Loucy (cell line): ENCODE results near the gene ASPSCR1.
"Not testable (repeated sequence)": the region's sequence is repeated elsewhere in the genome, so short reads cannot be mapped to it uniquely, and the experiment has no call there.

ENCODE experiments used
- H2AFZ ChIP-seq: fragments of 200-600 bp; sonication (generic); 2 replicates; pipeline ENCODE4 v1.6.0; 2016; ENCODE audit warnings: antibody characterized with exemption, mild to moderate bottlenecking, low read length, moderate library complexity
- H3F3A ChIP-seq: fragments of 200-600 bp; 2 replicates; pipeline ENCODE4 v1.6.0; 2016; ENCODE audit warnings: antibody characterized with exemption, low read depth, mild to moderate bottlenecking
- H3K27me3 ChIP-seq: fragments of 200-600 bp; sonication (generic); 2 replicates; pipeline ENCODE4 v1.6.1; 2014; ENCODE audit warnings: low read length, mild to moderate bottlenecking; ENCODE audit not compliant: insufficient read depth, poor library complexity, severe bottlenecking
- H3K36me3 ChIP-seq: fragments of 200-600 bp; sonication (generic); 2 replicates; pipeline ENCODE4 v1.6.1; 2016; ENCODE audit warnings: low read length; ENCODE audit not compliant: insufficient read depth
- H3K4me1 ChIP-seq: fragments of 200-600 bp; sonication (generic); 2 replicates; pipeline ENCODE4 v1.5.1; 2014; ENCODE audit warnings: low read length, mild to moderate bottlenecking; ENCODE audit not compliant: insufficient read depth, poor library complexity, severe bottlenecking
- H3K4me2 ChIP-seq: fragments of 200-600 bp; sonication (generic); 2 replicates; pipeline ENCODE4 v1.6.0; 2014; ENCODE audit warnings: antibody characterized with exemption, low read length, low read depth, mild to moderate bottlenecking; ENCODE audit not compliant: poor library complexity, severe bottlenecking
- H3K4me3 ChIP-seq: fragments of 200-600 bp; sonication (generic); 2 replicates; pipeline ENCODE4 v1.5.1; 2014; ENCODE audit warnings: low read length, mild to moderate bottlenecking, mixed read lengths; ENCODE audit not compliant: poor library complexity, severe bottlenecking
- H3K79me2 ChIP-seq: fragments of 200-600 bp; sonication (generic); 2 replicates; pipeline ENCODE4 v1.6.1; 2014; ENCODE audit warnings: low read length; ENCODE audit not compliant: insufficient read depth
- H3K9ac ChIP-seq: fragments of 200-600 bp; sonication (generic); 2 replicates; pipeline ENCODE4 v1.6.0; 2014; ENCODE audit warnings: mild to moderate bottlenecking, low read depth, low read length, moderate library complexity; ENCODE audit not compliant: poor library complexity, severe bottlenecking
- H3K9me2 ChIP-seq: fragments of 200-600 bp; sonication (generic); replicated peaks from 2 replicates; pipeline ENCODE4 v1.6.1; 2016; ENCODE audit warnings: low read depth, low read length, mixed read lengths
- H3K9me3 ChIP-seq: fragments of 200-600 bp; sonication (generic); 2 replicates; pipeline ENCODE4 v1.6.1; 2014; ENCODE audit warnings: mild to moderate bottlenecking, antibody characterized with exemption, low read length, low read depth; ENCODE audit not compliant: insufficient read depth
- H4K20me1 ChIP-seq: fragments of 200-600 bp; sonication (generic); 2 replicates; pipeline ENCODE4 v1.6.0; 2014; ENCODE audit warnings: antibody characterized with exemption, low read length, mild to moderate bottlenecking; ENCODE audit not compliant: insufficient read depth, poor library complexity, severe bottlenecking
- CTCF ChIP-seq: fragments of 200-600 bp; sonication (generic); conservative IDR thresholded peaks from 2 replicates; pipeline ENCODE4 v1.5.1; 2014; ENCODE audit warnings: mild to moderate bottlenecking, antibody characterized with exemption, low read length
- EZH2phosphoT487 ChIP-seq: fragments of 200-600 bp; IDR thresholded peaks from 2 replicates; pipeline ENCODE4 v1.6.1; 2018; ENCODE audit warnings: antibody characterized with exemption, mild to moderate bottlenecking, moderate library complexity, borderline replicate concordance

ASPSCR1 gene

DNA sequence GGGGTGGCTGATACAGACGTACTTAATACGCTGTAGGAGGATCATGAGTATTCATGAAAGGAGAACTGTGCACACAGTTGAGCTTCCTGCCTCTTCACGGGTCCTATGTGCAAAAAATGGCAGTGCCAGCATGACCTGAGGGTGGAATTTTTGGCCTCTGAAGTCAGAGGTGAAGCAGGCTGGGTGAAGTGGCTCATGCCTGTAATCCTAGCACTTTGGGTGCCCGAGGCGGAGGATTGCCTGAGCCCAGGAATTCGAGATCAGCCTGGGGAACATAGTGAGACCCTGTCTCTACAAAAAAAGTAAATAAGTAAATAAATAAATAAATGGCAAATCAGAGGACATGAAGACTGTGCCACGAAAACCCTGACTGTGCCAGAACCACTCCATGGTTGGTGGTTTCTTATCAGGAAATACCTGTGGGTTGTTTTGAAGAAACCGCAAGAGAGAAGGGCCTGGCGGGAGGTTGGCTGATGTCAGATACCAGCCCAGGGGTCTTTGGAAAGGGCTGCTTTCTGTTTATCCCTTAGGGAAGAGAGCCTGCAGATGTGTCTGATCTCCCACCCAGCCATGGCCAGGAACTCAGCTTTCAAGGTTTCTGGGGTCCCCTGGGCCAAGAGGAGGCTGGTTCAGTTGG lies 3.4 kb downstream of the ASPSCR1 start:
- H3K27me3 ChIP-seq: no peaks in the 10 kb centered on the region
- H3K4me3 ChIP-seq: peak overlapping the region; percentile 2
- peaks cover 45% of the 10 kb centered on the region for H3K4me1 ChIP-seq
- H3K9me3 ChIP-seq: no peaks in the 10 kb centered on the region
- no peaks in the 10 kb centered on the region for H3F3A ChIP-seq
- TF ChIP-seq CTCF: no peak
- TF ChIP-seq EZH2phosphoT487: no peak
- H2AFZ ChIP-seq: no peak overlapping the region
- H3K9ac ChIP-seq: peak overlapping the region; percentile 35
- peaks cover 7% of the 10 kb centered on the region; the same call in 1 of the 2 replicates for H3K36me3 ChIP-seq
- peak overlapping the region; percentile 23 for H3K4me2 ChIP-seq
- H3K9me2 ChIP-seq: no peaks in the 10 kb centered on the region
- peaks cover 10% of the 10 kb centered on the region for H4K20me1 ChIP-seq
- peaks cover 8% of the 10 kb centered on the region; the same call in 1 of the 2 replicates for H3K79me2 ChIP-seq

GRCh38 chr17:81981511-81981910 lies 4.1 kb downstream of the ASPSCR1 start:
- not testable (repeated sequence) for H3K9me2 ChIP-seq, H3K9me3 ChIP-seq, H4K20me1 ChIP-seq, H3K27me3 ChIP-seq, H2AFZ ChIP-seq, H3F3A ChIP-seq, H3K4me3 ChIP-seq, H3K36me3 ChIP-seq, H3K79me2 ChIP-seq
- Histone ChIP-seq H3K9ac (peak overlapping the region; percentile 35), H3K4me1 (peaks cover 40% of the 10 kb centered on the region), H3K4me2 (peak overlapping the region; percentile 23)

- no peaks in the 10 kb centered on the region for H3K9me2 ChIP-seq
- no peak overlapping the region for H3K4me3 ChIP-seq
Measured at GRCh38 chr17:81983011-81983638, 5.7 kb downstream of the ASPSCR1 start.

More at GRCh38 chr17:81983011-81983638, 5.7 kb downstream of the ASPSCR1 start:
- H3K9me3 ChIP-seq: no peaks in the 10 kb centered on the region
- H3F3A ChIP-seq: no peaks in the 10 kb centered on the region
- no peak overlapping the region for H3K9ac ChIP-seq
- peaks cover 34% of the 10 kb centered on the region for H3K4me1 ChIP-seq
- no peak overlapping the region for H2AFZ ChIP-seq
- H4K20me1 ChIP-seq: peaks cover 10% of the 10 kb centered on the region
- no peaks in the 10 kb centered on the region for H3K27me3 ChIP-seq
- TF ChIP-seq CTCF (no peak), EZH2phosphoT487 (no peak)
- peaks cover 7% of the 10 kb centered on the region; the same call in 1 of the 2 replicates for H3K36me3 ChIP-seq
- peaks cover 8% of the 10 kb centered on the region; the same call in 1 of the 2 replicates for H3K79me2 ChIP-seq
- H3K4me2 ChIP-seq: no peak overlapping the region
